Lower leg skin (tissue), 4 donors: ENCODE results near the gene CTIF. TPM values are rescaled to one million over a fixed set of nuclear protein-coding genes. Genes with fewer than 3 reads are reported as not detected.

ENCODE experiments used
- DNase-seq, 2 donors: peaks; one replicate each; pipeline ENCODE4 v3.0.0-alpha.2; 2019; ENCODE audit warnings: low spot score in 2 of 2
- H3K4me3 ChIP-seq: fragments of 200-600 bp; sonication (generic); 2 replicates; pipeline ENCODE4 v1.5.1; 2017; ENCODE audit warnings: mild to moderate bottlenecking, low read depth; ENCODE audit not compliant: poor library complexity, severe bottlenecking
- POLR2A ChIP-seq, 2 donors: fragments of 450-650 bp; IDR thresholded peaks; one replicate each; pipeline ENCODE4 v1.6.1; 2016 to 2017; ENCODE audit warnings: antibody characterized with exemption in 2 of 2, mild to moderate bottlenecking in 1 of 2, moderate library complexity in 1 of 2
- WGBS, 2 donors: methylation state at CpG; one replicate each; pipeline ENCODE4 v1.1.5; 2018; 5-methylcytosine and 5-hydroxymethylcytosine counted together
- intact Hi-C: fragments of 100-400 bp; cut with DNase I; formaldehyde crosslinking; loops from one replicate; pipeline ENCODE4 v1.15.0; 2023; ENCODE audit warnings: low total_unique reads
- total RNA-seq, 4 donors: library from RNA; depleted of rRNA; stranded (reverse); fragments of >200 nt; gene quantifications; one replicate each; pipeline ENCODE4 v1.1.0, GENCODE V29; 2016
- TF ChIP-seq, protein P1 (sequence below), 3 donors: fragments of 450-650 bp; IDR thresholded peaks; one replicate each; pipeline ENCODE4 v1.5.1; 2016; ENCODE audit warnings: antibody characterized with exemption in 3 of 3, mild to moderate bottlenecking in 3 of 3, moderate library complexity in 2 of 3

CTIF gene
- total RNA-seq, 4 donors from 2014 or later, result 22.6 to 44.0 (median 30.2) TPM

GRCh38 chr18:48801728-48802542 is 263.1 kb downstream of the CTIF start:
- TF ChIP-seq, protein P1, sequence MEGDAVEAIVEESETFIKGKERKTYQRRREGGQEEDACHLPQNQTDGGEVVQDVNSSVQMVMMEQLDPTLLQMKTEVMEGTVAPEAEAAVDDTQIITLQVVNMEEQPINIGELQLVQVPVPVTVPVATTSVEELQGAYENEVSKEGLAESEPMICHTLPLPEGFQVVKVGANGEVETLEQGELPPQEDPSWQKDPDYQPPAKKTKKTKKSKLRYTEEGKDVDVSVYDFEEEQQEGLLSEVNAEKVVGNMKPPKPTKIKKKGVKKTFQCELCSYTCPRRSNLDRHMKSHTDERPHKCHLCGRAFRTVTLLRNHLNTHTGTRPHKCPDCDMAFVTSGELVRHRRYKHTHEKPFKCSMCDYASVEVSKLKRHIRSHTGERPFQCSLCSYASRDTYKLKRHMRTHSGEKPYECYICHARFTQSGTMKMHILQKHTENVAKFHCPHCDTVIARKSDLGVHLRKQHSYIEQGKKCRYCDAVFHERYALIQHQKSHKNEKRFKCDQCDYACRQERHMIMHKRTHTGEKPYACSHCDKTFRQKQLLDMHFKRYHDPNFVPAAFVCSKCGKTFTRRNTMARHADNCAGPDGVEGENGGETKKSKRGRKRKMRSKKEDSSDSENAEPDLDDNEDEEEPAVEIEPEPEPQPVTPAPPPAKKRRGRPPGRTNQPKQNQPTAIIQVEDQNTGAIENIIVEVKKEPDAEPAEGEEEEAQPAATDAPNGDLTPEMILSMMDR (IDR thresholded peaks at IDR 0.05), result no peak
- TF ChIP-seq POLR2A (IDR thresholded peaks at IDR 0.05), result no peak
- no peak overlapping the region for H3K4me3 ChIP-seq
- intact Hi-C loops, result no loop called here
- DNase-seq, result peak in 1 of 2 donors; percentile 59
- 88 to 95% methylated on average over 7 of the region's 7 CpGs for WGBS, 2 donors

- no peak overlapping the region for H3K4me3 ChIP-seq
- intact Hi-C loops, result no loop called here
- WGBS, 2 donors, result 93% methylated on average over 11 of the region's 11 CpGs
- TF ChIP-seq, protein P1 (IDR thresholded peaks at IDR 0.05), result no peak
- TF ChIP-seq POLR2A (IDR thresholded peaks at IDR 0.05), result no peak
- DNase-seq, result peak in 1 of 2 donors; percentile 84
Measured at GRCh38 chr18:48802543-48803290, 263.9 kb downstream of the CTIF start.

DNA sequence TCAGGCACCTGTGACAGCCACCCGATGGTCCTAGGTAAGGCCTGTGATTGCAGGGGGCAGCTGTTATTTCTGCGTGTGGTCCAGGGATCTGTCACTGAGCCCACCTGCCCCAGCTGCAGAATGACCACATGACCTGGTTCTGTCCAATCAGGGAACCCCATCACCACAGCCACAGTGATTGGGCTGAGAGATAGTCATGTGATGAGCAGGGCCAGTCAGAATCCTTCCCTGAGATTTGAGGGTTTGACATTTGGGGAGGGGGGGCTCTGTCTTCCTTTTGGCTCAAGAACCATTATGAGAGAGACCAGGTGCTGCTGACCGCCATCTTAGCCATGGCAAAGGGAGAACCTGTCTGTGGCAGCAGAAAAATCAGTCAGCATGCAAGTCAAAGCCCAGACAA is 264.7 kb downstream of the CTIF start:
- TF ChIP-seq, protein P1 (IDR thresholded peaks at IDR 0.05), result no peak
- no peak for TF ChIP-seq POLR2A (IDR thresholded peaks at IDR 0.05)
- intact Hi-C loops, result no loop called here
- peak in 1 of 2 donors; percentile 42 for DNase-seq
- no peak overlapping the region for H3K4me3 ChIP-seq
- 98 to 100% methylated on average over 3 of the region's 3 CpGs for WGBS, 2 donors

- peak in 1 of 2 donors; percentile 78 for DNase-seq
- 73 to 79% methylated on average over 9 to 11 of the region's 11 CpGs for WGBS, 2 donors
- no peak overlapping the region for H3K4me3 ChIP-seq
- intact Hi-C loops, result no loop called here
- TF ChIP-seq, protein P1 (IDR thresholded peaks at IDR 0.05), result no peak
- TF ChIP-seq POLR2A (IDR thresholded peaks at IDR 0.05), result no peak
Measured at GRCh38 chr18:48803951-48804855, 265.4 kb downstream of the CTIF start.

- peak in 1 of 2 donors; percentile 61 for DNase-seq
- no peak overlapping the region for H3K4me3 ChIP-seq
- TF ChIP-seq POLR2A (IDR thresholded peaks at IDR 0.05), result no peak
- TF ChIP-seq, protein P1 (IDR thresholded peaks at IDR 0.05), result no peak
- 93 to 95% methylated on average over 11 of the region's 11 CpGs for WGBS, 2 donors
- intact Hi-C loops, result no loop called here
Measured at GRCh38 chr18:48804856-48805610, 266.2 kb downstream of the CTIF start.
